ENCODE measurements around the gene FAM98B.
"Not testable (repeated sequence)": the region's sequence is repeated elsewhere in the genome, so short reads cannot be mapped to it uniquely, and the experiment has no call there.

Gene FAM98B

DNA sequence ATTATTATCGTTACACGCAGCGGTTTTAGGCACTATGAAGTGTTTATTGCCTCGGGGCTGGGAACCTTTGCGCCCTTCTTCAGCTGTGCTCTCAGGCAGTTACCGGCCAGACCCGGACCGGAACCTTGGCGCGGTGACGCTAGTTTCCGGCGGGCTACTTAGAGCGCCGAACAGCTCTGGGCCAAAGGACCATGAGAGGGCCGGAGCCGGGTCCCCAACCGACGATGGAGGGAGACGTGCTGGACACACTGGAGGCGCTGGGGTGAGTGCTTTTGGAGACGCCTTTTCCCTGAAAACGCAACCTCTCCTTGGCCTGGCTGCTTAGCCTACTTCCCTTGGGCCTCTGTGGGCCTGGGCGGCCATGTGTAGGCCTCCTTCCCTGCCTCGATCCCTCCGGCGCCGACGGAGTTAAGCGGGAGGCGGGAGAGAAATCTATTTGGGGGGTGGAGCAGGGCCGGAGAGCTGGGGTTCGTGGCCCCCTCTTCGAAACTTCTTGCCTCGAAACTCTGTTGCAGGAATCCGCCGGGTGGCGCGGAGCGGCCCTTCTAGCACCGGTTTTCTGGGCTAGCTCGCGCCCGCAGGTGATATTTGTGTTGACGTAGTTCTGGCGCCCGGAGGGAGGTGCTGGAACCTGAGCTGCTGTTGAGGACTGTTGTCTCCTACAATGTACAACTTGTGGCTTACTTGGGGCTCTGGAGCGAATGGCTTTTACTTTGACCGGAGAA is at the start of gene FAM98B:
Gene FAM98B, plus strand, starts transcription at position 157 of the 725 bp plus-strand sequence. Its CDS starts 35 bp downstream, at position 192.
- DNase-seq, result peak; percentile 90

DNA sequence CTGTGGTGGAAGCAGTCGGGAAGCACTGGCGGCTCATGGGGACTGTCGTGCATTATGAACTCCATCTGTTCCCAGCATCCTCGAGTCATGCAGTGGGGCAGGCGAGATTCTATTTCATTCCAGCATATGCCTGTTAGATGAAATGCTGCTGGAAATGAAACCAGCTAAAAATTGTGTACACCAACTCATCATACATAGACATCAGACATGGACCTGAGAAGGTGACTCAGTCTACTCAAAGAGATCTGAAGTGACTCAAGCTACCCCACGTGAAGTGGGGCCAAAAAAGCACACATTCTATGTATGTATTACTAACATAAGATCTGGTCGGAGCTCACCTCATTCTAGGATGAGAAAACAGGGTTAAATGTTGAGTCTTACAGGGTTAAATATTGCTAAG is 47.5 kb upstream of the FAM98B start:
- no peak for DNase-seq

- no peak for DNase-seq
These were observed 45.4 kb upstream of the FAM98B start for GRCh38 chr15:38408576-38408975.

DNA sequence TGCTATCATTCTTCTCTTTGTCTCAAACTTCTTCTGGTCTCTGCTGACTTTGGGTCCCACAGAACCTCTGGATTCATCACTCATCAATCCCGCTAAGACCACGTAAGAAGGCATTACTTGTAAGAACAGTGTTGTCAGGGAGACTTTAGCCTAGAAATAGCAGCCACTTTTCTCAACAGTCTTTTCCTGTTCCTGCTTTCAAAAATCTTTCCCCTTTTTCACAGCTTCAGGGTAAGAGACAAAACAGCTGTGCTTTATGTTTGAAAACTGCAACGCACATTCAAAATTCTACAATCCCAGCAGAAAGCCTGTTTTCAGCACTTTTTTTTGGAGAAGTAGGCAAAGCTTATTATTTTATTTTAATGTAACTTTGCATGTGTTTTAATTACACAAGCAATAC is 42.0 kb upstream of the FAM98B start:
- DNase-seq, result no peak

GRCh38 chr15:38412466-38412865 is 41.5 kb upstream of the FAM98B start:
- DNase-seq, result no peak

GRCh38 chr15:38414357-38414756 is 39.6 kb upstream of the FAM98B start:
- DNase-seq, result peak; percentile 32

- no peak for DNase-seq
These were observed 32.7 kb upstream of the FAM98B start for GRCh38 chr15:38421069-38421690.

GRCh38 chr15:38424101-38424552 is 29.8 kb upstream of the FAM98B start:
- no peak for DNase-seq

DNA sequence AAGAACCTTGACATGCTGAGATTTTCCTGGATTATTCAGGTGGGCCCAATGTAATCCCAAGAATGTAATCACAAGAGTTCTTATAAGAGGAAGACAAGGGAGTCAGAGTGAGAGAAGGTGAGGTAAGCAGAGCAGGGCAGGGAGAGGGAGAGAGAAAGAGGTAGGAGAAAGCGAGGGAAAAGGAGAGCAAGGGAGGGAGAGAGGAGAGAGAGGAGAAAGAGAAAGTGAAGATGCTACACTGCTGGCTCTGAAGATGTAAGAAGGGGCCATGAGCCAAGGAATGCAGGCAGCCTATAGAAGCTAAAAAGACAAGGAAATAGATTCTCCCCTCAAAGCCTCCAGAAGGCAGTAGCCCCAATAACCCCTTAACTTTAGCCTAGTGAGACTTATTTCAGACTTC is 28.7 kb upstream of the FAM98B start:
- DNase-seq, result no peak

GRCh38 chr15:38427380-38427779 is 26.5 kb upstream of the FAM98B start:
- no peak for DNase-seq

GRCh38 chr15:38430106-38430760 is 23.7 kb upstream of the FAM98B start:
- DNase-seq, result no peak

DNA sequence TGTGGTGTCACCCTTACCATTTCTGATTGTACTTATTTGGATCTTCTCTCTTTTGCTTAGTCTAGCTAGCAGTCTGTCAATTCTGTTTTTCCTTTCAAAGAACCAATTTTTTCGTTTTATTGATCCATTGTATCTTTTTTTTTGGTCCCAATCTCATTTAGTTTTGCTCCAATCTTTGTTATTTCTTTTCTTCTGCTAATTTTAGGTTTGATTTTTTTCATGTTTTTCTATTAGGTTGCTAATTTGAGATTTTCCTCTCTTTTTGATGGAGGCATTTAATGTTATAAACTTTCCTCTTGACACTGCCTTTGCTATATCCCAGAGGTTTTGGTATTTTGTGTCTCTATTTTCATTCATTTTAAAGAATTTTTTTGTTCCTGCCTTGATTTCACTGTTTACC is 16.9 kb upstream of the FAM98B start:
- no peak for DNase-seq

DNA sequence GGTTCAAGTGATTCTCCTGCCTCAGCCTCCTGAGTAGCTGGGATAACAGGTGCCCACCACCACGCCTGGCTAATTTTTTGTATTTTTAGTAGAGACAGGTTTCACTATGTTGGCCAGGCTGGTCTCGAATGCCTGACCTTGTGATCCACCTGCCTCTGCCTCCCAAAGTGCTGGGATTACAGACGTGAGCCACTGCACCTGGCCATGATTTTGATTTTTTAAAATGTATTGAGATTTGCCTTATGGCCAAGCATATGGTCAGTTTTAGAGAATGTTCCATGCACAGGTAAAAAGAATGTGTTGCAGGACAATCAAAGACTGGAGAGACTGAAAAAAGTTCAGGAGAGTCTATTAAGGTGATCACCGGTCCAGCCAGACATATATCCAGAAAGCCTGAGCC is 16.3 kb upstream of the FAM98B start:
- DNase-seq, result not testable (repeated sequence)

DNA sequence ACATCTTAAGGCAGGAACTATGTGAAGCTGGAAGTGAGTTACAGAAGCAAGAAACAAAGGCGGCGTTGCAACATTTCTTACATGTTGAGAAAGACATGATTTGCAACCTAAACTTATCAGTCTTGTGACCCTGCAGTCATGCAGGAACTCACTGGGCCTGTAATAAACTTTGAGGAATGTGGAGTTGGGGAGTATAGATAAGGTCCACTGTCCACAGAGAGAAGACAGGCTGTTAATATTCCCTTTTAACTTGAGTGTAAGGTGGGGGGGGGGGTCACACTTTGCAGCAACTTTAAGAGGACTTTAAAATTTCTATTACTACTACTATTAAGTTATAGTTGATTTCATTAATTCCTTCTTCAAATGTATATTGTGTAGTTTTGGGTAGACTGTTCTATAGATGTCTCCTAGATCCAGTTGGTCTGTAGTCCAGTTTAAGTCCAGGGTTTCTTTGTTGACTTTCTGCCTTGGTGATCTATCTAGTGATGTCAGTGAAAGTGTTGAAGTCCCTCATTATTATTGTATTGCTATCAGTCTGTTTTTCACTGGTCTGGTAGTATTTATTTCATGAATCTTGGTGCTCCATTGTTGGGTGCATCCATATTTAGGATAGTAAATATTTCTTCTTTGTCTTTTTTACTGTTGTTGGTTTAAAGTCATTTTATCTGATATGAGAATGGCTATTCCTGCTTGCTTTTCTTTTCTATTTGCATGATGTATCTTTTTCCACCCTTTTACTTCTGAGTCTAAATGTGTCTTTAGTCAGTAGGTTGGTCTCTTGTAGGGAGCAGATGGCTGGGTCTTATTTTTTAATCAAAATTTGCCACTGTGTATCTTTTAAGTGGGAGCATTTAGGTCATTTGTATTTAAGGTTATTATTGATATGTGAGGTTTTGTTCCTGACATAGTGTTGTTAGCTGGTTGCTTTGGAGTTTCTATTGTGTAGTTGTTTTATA is 15.6 kb upstream of the FAM98B start:
- DNase-seq, result no peak

- DNase-seq, result peak; percentile 59
These were observed 13.4 kb upstream of the FAM98B start for GRCh38 chr15:38440353-38441129.

DNA sequence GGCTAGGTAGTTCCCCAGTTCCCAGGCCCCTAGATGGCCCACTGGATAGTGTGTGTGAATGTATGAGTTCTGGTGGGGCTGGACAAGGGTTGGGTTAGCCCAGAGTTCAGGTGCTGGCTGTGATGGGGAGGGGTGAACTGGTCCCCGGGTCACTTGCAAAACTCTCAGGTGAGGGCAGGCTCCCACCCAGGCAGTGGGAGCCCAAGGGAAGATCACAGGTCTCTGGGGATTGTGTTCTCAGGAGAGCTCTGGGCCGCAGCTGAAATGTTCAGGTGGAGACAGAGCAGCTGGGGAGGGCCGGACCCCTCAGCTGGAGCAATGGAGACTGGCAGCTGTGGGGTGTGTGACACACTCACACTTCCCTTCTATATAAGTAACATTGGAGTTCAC is 12.8 kb upstream of the FAM98B start:
- DNase-seq, result no peak

GRCh38 chr15:38454696-38455090 is 766 bp downstream of the FAM98B start:
- DNase-seq, result no peak

DNA sequence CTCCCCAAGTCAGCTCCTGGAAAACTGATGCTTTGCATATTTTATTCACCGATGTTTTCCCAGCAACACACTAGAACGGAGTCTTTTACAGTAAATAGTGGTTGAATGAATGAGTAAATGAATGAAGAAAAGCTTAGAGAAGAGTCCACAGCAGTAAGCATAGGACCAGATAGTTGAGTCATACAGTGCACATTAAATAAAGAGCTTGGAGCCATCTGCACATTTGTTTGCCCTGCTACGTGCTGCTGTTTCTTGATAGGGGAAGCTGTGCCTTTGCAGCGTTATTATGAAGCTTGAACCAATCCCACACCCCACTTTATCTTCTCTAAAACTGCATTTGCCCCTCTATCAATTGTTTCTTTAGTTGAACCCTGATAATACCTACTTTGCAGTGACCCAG is 1.2 kb downstream of the FAM98B start:
- peak; percentile 63 for DNase-seq

DNA sequence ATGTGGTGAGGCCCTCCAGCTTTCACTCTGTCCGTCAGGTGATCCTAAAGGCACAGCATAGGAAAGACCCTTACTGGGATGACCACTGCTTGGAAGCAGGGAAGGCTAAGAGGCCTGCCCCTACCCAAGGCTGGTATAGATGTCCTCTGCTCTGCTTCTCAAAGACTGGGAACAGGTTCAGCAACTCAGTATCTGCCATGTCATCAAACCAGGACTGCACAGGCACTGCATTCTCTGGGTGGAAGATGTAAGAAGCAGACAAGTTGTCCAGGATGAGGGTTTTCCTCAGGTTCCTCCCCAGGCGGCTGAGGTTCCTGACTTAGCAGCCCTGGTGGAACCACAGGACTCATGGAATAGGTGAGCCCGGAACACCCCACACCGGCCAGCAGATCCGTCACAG is 4.7 kb downstream of the FAM98B start:
- DNase-seq, result no peak

- DNase-seq, result no peak
These were observed 5.6 kb downstream of the FAM98B start for GRCh38 chr15:38459480-38459879.

DNA sequence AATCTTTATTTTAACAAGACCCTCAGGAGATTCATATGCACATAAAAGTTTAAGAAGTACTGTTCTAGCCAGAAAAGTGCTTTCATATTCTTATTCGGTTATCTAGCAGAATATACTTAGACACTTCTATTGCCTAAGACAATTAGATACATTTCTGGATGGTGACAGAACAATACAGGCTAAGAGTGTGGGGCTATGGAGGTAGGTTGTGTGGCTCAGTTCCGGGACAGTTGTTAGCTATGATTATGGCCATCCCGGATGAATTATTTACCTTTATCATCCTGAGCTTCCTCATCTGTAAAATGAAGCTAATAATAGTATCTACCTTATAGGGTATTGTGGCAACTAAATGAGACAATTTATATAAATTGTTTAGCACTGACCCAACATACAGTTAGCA is 6.6 kb downstream of the FAM98B start:
- DNase-seq, result no peak
